Stimulated activated CD8-positive, alpha-beta memory T cell treated with anti-CD3 and anti-CD28 coated beads, Interleukin-7, amount 100 ng/mL, for 4 hours (primary cell): ENCODE measurements around the gene PPFIA3.
A peak's percentile ranks its signal among the peaks of the same experiment; 100 is the strongest.
"Not testable (repeated sequence)": the region's sequence is repeated elsewhere in the genome, so short reads cannot be mapped to it uniquely, and the experiment has no call there.

ENCODE experiments used
- DNase-seq, 2 donors: peaks; one replicate each; pipeline ENCODE4 v3.0.0-alpha.2; 2020; ENCODE audit warnings: low read depth in 2 of 2

Gene PPFIA3

GRCh38 chr19:49125025-49125731 is 5.8 kb downstream of the PPFIA3 start:
- DNase-seq: no peak

GRCh38 chr19:49126575-49126974 is 7.2 kb downstream of the PPFIA3 start:
- no peak for DNase-seq

- DNase-seq: not testable (repeated sequence)
Observed at GRCh38 chr19:49127225-49127624, 7.9 kb downstream of the PPFIA3 start.

- DNase-seq: peak; percentile 88 to 90
Observed at GRCh38 chr19:49127674-49128544, 8.6 kb downstream of the PPFIA3 start.

GRCh38 chr19:49128545-49129237 is 9.3 kb downstream of the PPFIA3 start:
- no peak for DNase-seq

- DNase-seq: no peak
Observed at GRCh38 chr19:49129238-49129583, 9.9 kb downstream of the PPFIA3 start.

GRCh38 chr19:49130325-49130724 is 11.0 kb downstream of the PPFIA3 start:
- DNase-seq: no peak

- no peak for DNase-seq
Observed at GRCh38 chr19:49132974-49133609, 13.7 kb downstream of the PPFIA3 start.

GRCh38 chr19:49133621-49134454 is 14.5 kb downstream of the PPFIA3 start:
- DNase-seq: no peak

- no peak for DNase-seq
Observed at GRCh38 chr19:49135686-49136085, 16.3 kb downstream of the PPFIA3 start.

- no peak for DNase-seq
Observed at GRCh38 chr19:49136771-49137171, 17.4 kb downstream of the PPFIA3 start.

- DNase-seq: no peak
Observed at GRCh38 chr19:49140951-49141350, 21.6 kb downstream of the PPFIA3 start.

GRCh38 chr19:49141352-49141751 is 22.0 kb downstream of the PPFIA3 start:
- no peak for DNase-seq

- DNase-seq: peak; percentile 18 to 48
Observed at GRCh38 chr19:49142866-49143335, 23.6 kb downstream of the PPFIA3 start.

- DNase-seq: peak; percentile 48 to 49
Observed at GRCh38 chr19:49145573-49146407, 26.4 kb downstream of the PPFIA3 start.

GRCh38 chr19:49146408-49146770 is 27.0 kb downstream of the PPFIA3 start:
- DNase-seq: not testable (repeated sequence)

GRCh38 chr19:49148044-49148682 is 28.8 kb downstream of the PPFIA3 start:
- no peak for DNase-seq

GRCh38 chr19:49148784-49149651 is 29.7 kb downstream of the PPFIA3 start:
- peak; percentile 58 to 61 for DNase-seq
